Measurements from ENCODE around the gene ISLR.
A peak's percentile ranks its signal among the peaks of the same experiment; 100 is the strongest.

The ISLR gene

DNA sequence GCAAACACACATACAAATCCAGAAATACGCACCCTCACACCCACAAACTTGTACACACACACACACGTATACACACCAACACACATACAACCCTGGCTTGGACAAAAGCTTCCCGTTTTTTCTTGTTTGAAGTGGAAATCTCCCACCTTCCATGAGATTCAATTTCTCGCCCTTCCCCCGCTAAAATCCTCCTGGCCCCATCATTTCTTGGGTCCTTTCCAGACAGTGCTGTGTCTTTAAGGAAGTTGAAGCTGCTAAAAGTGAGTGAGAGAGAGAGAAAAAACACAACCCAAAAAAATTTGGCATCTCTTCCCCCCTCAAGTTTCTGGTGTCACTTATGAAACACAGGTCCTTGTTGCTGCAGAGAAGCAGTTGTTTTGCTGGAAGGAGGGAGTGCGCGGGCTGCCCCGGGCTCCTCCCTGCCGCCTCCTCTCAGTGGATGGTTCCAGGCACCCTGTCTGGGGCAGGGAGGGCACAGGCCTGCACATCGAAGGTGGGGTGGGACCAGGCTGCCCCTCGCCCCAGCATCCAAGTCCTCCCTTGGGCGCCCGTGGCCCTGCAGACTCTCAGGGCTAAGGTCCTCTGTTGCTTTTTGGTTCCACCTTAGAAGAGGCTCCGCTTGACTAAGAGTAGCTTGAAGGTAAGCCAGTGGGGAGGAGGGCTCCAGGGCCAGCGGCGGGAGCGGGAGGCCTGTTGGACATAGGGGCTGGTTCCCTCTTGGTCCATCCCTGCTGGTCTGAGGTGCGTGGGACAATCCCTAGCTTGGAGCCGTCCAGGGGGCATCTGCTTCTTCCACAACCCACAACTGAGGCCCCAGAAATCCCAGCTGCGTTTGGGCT, at the start of gene ISLR:
Gene ISLR, plus strand, starts transcription at position 331 of the 839 bp plus-strand sequence. CDS start 1,149 bp downstream, outside the sequence.
- ChIA-PET POLR2A (interaction anchor here (1.3 to 2.8 kb wide), 2 partner anchors 17 to 23 kb away, joined by 3 to 9 read pairs; no protein-coding TSS in a partner anchor), CTCF (interaction anchor here (0.6 to 1.0 kb wide), 3 partner anchors 88 to 135 kb away, joined by 3 read pairs; no protein-coding TSS in a partner anchor)
- no peak within 1 kb of the TSS; the same call in 1 of the 2 replicates for H3K27ac ChIP-seq (ENCODE audit: extremely low read depth, low read depth, low read length)
- H3K4me3 ChIP-seq (ENCODE audit: low read depth, low read length), result no peak within 1 kb of the TSS
- H3K9me3 ChIP-seq (ENCODE audit: control insufficient read depth, insufficient read depth, low read depth, low read length), result no peaks in the 10 kb centered on the region
- H3K4me1 ChIP-seq (ENCODE audit: control insufficient read depth, insufficient read depth, low read length), result peaks cover 21% of the 10 kb centered on the region
- no peaks in the 10 kb centered on the region for H3K36me3 ChIP-seq (ENCODE audit: control insufficient read depth in 2 of 2, insufficient read depth in 1 of 2, low read length in 2 of 2)
- TF ChIP-seq ZSCAN23 (tag by site-specific recombination; IDR thresholded peaks at IDR 0.05) (no peak), ZNF398 (tag by site-specific recombination; IDR thresholded peaks at IDR 0.05) (0 out of 2 replicates have a peak, but pooled peaks have one; percentile 40), ZNF174 (tag by site-specific recombination; IDR thresholded peaks at IDR 0.05) (no peak), ZNF629 (tag by site-specific recombination; IDR thresholded peaks at IDR 0.05) (no peak), EGR2 (tag by site-specific recombination; IDR thresholded peaks at IDR 0.05; ENCODE audit: low read depth) (peak; percentile 65), BCL11A (tag by site-specific recombination; IDR thresholded peaks at IDR 0.05; ENCODE audit: low read depth) (no peak), ZBTB48 (tag by site-specific recombination; IDR thresholded peaks at IDR 0.05) (0 out of 2 replicates have a peak, but pooled peaks have one; percentile 21), ZNF785 (tag by site-specific recombination; IDR thresholded peaks at IDR 0.05) (0 out of 2 replicates have a peak, but pooled peaks have one; percentile 47), ZNF549 (tag by site-specific recombination; IDR thresholded peaks at IDR 0.05) (no peak), ZNF18 (tag by site-specific recombination; IDR thresholded peaks at IDR 0.05) (peak; percentile 78), WT1 (tag by site-specific recombination; IDR thresholded peaks at IDR 0.05) (peak; percentile 38; the same call in 1 of the 2 replicates), ZNF311 (tag by site-specific recombination; IDR thresholded peaks at IDR 0.05; ENCODE audit: borderline replicate concordance) (no peak), ZNF521 (tag by site-specific recombination; IDR thresholded peaks at IDR 0.05) (no peak), ZNF660 (tag by site-specific recombination; IDR thresholded peaks at IDR 0.05) (no peak), ZNF2 (tag by site-specific recombination; IDR thresholded peaks at IDR 0.05) (no peak), ZFP41 (tag by site-specific recombination; IDR thresholded peaks at IDR 0.05; ENCODE audit: borderline replicate concordance) (no peak), SCRT2 (tag by site-specific recombination; IDR thresholded peaks at IDR 0.05) (peak; percentile 78), PRDM1 (tag by site-specific recombination; IDR thresholded peaks at IDR 0.05) (peak; percentile 56), ZNF223 (tag by site-specific recombination; IDR thresholded peaks at IDR 0.05) (peak; percentile 42; the same call in 1 of the 2 replicates), ZNF610 (tag by site-specific recombination; IDR thresholded peaks at IDR 0.05; ENCODE audit: borderline replicate concordance) (no peak), PRDM10 (tag by site-specific recombination; IDR thresholded peaks at IDR 0.05) (peak; percentile 32; the same call in 1 of the 2 replicates), ZNF692 (tag by site-specific recombination; IDR thresholded peaks at IDR 0.05) (0 out of 2 replicates have a peak, but pooled peaks have one; percentile 37)
- TF ChIP-seq, protein P1, sequence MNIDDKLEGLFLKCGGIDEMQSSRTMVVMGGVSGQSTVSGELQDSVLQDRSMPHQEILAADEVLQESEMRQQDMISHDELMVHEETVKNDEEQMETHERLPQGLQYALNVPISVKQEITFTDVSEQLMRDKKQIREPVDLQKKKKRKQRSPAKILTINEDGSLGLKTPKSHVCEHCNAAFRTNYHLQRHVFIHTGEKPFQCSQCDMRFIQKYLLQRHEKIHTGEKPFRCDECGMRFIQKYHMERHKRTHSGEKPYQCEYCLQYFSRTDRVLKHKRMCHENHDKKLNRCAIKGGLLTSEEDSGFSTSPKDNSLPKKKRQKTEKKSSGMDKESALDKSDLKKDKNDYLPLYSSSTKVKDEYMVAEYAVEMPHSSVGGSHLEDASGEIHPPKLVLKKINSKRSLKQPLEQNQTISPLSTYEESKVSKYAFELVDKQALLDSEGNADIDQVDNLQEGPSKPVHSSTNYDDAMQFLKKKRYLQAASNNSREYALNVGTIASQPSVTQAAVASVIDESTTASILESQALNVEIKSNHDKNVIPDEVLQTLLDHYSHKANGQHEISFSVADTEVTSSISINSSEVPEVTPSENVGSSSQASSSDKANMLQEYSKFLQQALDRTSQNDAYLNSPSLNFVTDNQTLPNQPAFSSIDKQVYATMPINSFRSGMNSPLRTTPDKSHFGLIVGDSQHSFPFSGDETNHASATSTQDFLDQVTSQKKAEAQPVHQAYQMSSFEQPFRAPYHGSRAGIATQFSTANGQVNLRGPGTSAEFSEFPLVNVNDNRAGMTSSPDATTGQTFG (tag by site-specific recombination; IDR thresholded peaks at IDR 0.05; ENCODE audit: borderline replicate concordance), result no peak
- TF ChIP-seq, protein P2, sequence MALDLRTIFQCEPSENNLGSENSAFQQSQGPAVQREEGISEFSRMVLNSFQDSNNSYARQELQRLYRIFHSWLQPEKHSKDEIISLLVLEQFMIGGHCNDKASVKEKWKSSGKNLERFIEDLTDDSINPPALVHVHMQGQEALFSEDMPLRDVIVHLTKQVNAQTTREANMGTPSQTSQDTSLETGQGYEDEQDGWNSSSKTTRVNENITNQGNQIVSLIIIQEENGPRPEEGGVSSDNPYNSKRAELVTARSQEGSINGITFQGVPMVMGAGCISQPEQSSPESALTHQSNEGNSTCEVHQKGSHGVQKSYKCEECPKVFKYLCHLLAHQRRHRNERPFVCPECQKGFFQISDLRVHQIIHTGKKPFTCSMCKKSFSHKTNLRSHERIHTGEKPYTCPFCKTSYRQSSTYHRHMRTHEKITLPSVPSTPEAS (tag by site-specific recombination; IDR thresholded peaks at IDR 0.05), result peak; percentile 55; the same call in 1 of the 2 replicates

All from HEK293 (cell line).